NOMO-1 (cell line): ENCODE data around the gene KRT3.
"Not testable (repeated sequence)": the region's sequence is repeated elsewhere in the genome, so short reads cannot be mapped to it uniquely, and the experiment has no call there.

ENCODE experiments used
- DNase-seq, 2 experiments: peaks; one replicate each; lab custom pipeline; 2025; ENCODE audit not compliant: unreplicated experiment in 2 of 2; lab: John Stamatoyannopoulos, UW

Gene KRT3

GRCh38 chr12:52799505-52800211 lies 3.7 kb upstream of the KRT3 start:
- DNase-seq: no peak

GRCh38 chr12:52798671-52799504 lies 3.0 kb upstream of the KRT3 start:
- no peak for DNase-seq

- DNase-seq: no peak
Observed at GRCh38 chr12:52798003-52798670, 2.2 kb upstream of the KRT3 start.

GRCh38 chr12:52797529-52797894 lies 1.6 kb upstream of the KRT3 start:
- DNase-seq: no peak

- no peak for DNase-seq
Observed at GRCh38 chr12:52796839-52797528, 1.1 kb upstream of the KRT3 start.

GRCh38 chr12:52796429-52796794 lies 495 bp upstream of the KRT3 start:
- DNase-seq: no peak

- DNase-seq: not testable (repeated sequence)
Observed at GRCh38 chr12:52795332-52795674, 614 bp downstream of the KRT3 start.

GRCh38 chr12:52794479-52795331 lies 1.2 kb downstream of the KRT3 start:
- no peak for DNase-seq

- DNase-seq: no peak
Observed at GRCh38 chr12:52792185-52793029, 3.5 kb downstream of the KRT3 start.

GRCh38 chr12:52791271-52792184 lies 4.4 kb downstream of the KRT3 start:
- DNase-seq: no peak

GRCh38 chr12:52790427-52791270 lies 5.3 kb downstream of the KRT3 start:
- no peak for DNase-seq

GRCh38 chr12:52789637-52790426 lies 6.1 kb downstream of the KRT3 start:
- no peak for DNase-seq

GRCh38 chr12:52788876-52789636 lies 6.9 kb downstream of the KRT3 start:
- DNase-seq: no peak

GRCh38 chr12:52788192-52788875 lies 7.6 kb downstream of the KRT3 start:
- no peak for DNase-seq
